HepG2 (cell line): Measurements from ENCODE around the gene RAC2. TPM values are rescaled to one million over a fixed set of nuclear protein-coding genes. Genes with fewer than 3 reads are reported as not detected.
A peak's percentile ranks its signal among the peaks of the same experiment; 100 is the strongest.

Experiments
- ADNP ChIP-seq: sonication (generic); formaldehyde crosslinking; IDR thresholded peaks from 2 replicates; pipeline ENCODE4 v1.4.0; 2020; ENCODE audit warnings: missing genetic modification reagents
- ATF2 ChIP-seq: sonication (generic); formaldehyde crosslinking; IDR thresholded peaks from 2 replicates; pipeline ENCODE4 v1.4.0; 2020; ENCODE audit warnings: missing genetic modification reagents
- HMG20A ChIP-seq: IDR thresholded peaks from 2 replicates; pipeline ENCODE4 v1.6.1; 2016; ENCODE audit warnings: borderline replicate concordance
- MXD4 ChIP-seq: IDR thresholded peaks from 2 replicates; pipeline ENCODE4 v1.6.1; 2016; ENCODE audit warnings: mild to moderate bottlenecking, missing biosample characterization, missing genetic modification reagents
- SP140L ChIP-seq: sonication (generic); formaldehyde crosslinking; IDR thresholded peaks from 2 replicates; pipeline ENCODE4 v1.4.0; 2020; ENCODE audit warnings: missing genetic modification reagents, borderline replicate concordance
- UBTF ChIP-seq: sonication (generic); formaldehyde crosslinking; IDR thresholded peaks from 2 replicates; pipeline ENCODE4 v1.4.0; 2020; ENCODE audit warnings: mild to moderate bottlenecking, missing genetic modification reagents
- ZNF124 ChIP-seq: sonication (generic); formaldehyde crosslinking; IDR thresholded peaks from 2 replicates; pipeline ENCODE4 v1.4.0; 2020; ENCODE audit warnings: missing genetic modification reagents
- ZSCAN9 ChIP-seq: IDR thresholded peaks from 2 replicates; pipeline ENCODE4 v1.6.1; 2016; ENCODE audit warnings: borderline replicate concordance
- polyA plus RNA-seq, 8 experiments: library from polyadenylated mRNA; depleted of rRNA in 3 of 8; stranded (reverse) in 7 of 8; unstranded in 1 of 8; fragments of >200 nt; fragmentation: Illumina TruSeq in 4 of 8; extraction: Trizol in 4 of 8; gene quantifications; 2 replicates each; pipeline versions ENCODE4 v1.2.1 to v1.2.3, GENCODE V29; 2011 to 2016; ENCODE audit warnings: low read depth in 4 of 8, missing spikeins in 1 of 8, mixed read lengths in 1 of 8; ENCODE audit not compliant: insufficient read depth in 1 of 8
- total RNA-seq, 5 experiments: library from RNA; depleted of rRNA; stranded (reverse); fragments of >200 nt; fragmentation: Illumina TruSeq; extraction: Trizol; gene quantifications; 2 replicates each; pipeline ENCODE4 v1.2.3, GENCODE V29; 2016; ENCODE audit warnings: low read depth in 1 of 5
- TF ChIP-seq, protein P1 (sequence below): sonication (generic); formaldehyde crosslinking; IDR thresholded peaks from 2 replicates; pipeline ENCODE4 v1.4.0; 2020; ENCODE audit warnings: missing genetic modification reagents
- TF ChIP-seq, protein P2 (sequence below): sonication (generic); formaldehyde crosslinking; IDR thresholded peaks from 2 replicates; pipeline ENCODE4 v1.8.1; 2022; ENCODE audit warnings: mild to moderate bottlenecking, missing genetic modification reagents
- TF ChIP-seq, protein P3 (sequence below): sonication (generic); formaldehyde crosslinking; IDR thresholded peaks from 2 replicates; pipeline ENCODE4 v1.8.1; 2023; ENCODE audit warnings: mild to moderate bottlenecking, inconsistent platforms, moderate library complexity, missing genetic modification reagents, borderline replicate concordance

The RAC2 gene
- total and polyA plus RNA-seq, 2 of the 13 experiments (the other 11 are each of a cell fraction or from before 2014, with no cell fraction given), result 0.73 TPM; not detected in 1

DNA sequence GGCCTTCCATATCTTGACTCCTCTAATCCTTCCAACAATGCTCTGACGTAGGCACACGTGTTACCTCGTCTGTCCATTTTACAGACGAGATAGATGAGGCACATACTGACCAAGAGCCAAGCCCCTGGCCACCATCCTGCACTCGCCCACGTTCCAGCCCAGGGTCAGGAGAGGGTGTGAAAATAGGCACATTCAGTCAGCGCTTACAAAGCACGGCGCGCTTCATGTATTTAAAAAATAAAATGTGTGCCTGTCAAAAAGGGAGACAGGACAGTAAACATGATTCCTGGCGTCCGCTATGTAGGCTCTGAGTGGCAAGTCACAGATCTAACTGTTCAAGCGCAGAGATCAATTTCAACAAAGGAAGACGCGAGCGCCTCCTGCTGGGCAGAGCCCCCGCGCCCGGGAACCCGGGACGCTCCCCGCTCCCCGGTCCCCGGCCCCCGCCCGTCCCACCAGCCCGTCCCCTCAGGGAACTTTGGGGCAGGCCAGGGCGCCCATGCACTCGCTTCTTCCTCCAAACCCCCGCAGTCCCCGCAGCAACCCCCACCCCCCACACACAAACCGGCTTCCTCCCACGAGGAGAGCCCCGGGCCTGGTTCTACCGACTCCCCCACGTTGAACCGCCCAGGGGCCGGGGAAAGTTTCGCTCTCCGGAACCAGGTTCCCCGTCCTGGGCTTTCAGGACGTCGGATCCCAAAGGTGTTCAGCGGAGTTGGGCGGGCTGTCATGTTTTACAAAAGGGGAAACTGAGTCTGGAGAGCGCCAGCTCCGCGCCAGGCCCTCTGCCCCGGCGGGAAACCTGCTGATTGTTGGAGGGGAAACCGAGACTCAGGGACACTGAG, 45.6 kb downstream of the RAC2 start (continued):
- TF ChIP-seq, protein P1, sequence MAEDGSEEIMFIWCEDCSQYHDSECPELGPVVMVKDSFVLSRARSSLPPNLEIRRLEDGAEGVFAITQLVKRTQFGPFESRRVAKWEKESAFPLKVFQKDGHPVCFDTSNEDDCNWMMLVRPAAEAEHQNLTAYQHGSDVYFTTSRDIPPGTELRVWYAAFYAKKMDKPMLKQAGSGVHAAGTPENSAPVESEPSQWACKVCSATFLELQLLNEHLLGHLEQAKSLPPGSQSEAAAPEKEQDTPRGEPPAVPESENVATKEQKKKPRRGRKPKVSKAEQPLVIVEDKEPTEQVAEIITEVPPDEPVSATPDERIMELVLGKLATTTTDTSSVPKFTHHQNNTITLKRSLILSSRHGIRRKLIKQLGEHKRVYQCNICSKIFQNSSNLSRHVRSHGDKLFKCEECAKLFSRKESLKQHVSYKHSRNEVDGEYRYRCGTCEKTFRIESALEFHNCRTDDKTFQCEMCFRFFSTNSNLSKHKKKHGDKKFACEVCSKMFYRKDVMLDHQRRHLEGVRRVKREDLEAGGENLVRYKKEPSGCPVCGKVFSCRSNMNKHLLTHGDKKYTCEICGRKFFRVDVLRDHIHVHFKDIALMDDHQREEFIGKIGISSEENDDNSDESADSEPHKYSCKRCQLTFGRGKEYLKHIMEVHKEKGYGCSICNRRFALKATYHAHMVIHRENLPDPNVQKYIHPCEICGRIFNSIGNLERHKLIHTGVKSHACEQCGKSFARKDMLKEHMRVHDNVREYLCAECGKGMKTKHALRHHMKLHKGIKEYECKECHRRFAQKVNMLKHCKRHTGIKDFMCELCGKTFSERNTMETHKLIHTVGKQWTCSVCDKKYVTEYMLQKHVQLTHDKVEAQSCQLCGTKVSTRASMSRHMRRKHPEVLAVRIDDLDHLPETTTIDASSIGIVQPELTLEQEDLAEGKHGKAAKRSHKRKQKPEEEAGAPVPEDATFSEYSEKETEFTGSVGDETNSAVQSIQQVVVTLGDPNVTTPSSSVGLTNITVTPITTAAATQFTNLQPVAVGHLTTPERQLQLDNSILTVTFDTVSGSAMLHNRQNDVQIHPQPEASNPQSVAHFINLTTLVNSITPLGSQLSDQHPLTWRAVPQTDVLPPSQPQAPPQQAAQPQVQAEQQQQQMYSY (CRISPR knock-in tag), result no peak
- 0 out of 2 replicates have a peak, but pooled peaks have one; percentile 11 for TF ChIP-seq ZSCAN9 (CRISPR knock-in tag)
- peak; percentile 24; the same call in 1 of the 2 replicates for TF ChIP-seq MXD4 (CRISPR knock-in tag)
- TF ChIP-seq HMG20A (CRISPR knock-in tag), result no peak
- 0 out of 2 replicates have a peak, but pooled peaks have one; percentile 31 for TF ChIP-seq ZNF124 (CRISPR knock-in tag)
- peak; percentile 96 for TF ChIP-seq ADNP
- TF ChIP-seq SP140L (CRISPR knock-in tag), result no peak
- TF ChIP-seq, protein P2, sequence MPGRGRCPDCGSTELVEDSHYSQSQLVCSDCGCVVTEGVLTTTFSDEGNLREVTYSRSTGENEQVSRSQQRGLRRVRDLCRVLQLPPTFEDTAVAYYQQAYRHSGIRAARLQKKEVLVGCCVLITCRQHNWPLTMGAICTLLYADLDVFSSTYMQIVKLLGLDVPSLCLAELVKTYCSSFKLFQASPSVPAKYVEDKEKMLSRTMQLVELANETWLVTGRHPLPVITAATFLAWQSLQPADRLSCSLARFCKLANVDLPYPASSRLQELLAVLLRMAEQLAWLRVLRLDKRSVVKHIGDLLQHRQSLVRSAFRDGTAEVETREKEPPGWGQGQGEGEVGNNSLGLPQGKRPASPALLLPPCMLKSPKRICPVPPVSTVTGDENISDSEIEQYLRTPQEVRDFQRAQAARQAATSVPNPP (CRISPR knock-in tag), result no peak
- no peak for TF ChIP-seq UBTF (CRISPR knock-in tag)
- TF ChIP-seq ATF2 (CRISPR knock-in tag), result peak; percentile 30; the same call in 1 of the 2 replicates
- TF ChIP-seq, protein P3, sequence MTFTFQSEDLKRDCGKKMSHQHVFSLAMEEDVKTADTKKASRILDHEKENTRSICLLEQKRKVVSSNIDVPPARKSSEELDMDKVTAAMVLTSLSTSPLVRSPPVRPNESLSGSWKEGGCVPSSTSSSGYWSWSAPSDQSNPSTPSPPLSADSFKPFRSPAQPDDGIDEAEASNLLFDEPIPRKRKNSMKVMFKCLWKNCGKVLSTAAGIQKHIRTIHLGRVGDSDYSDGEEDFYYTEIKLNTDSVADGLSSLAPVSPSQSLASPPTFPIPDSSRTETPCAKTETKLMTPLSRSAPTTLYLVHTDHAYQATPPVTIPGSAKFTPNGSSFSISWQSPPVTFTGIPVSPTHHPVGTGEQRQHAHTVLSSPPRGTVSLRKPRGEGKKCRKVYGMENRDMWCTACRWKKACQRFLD (CRISPR knock-in tag), result 0 out of 2 replicates have a peak, but pooled peaks have one; percentile 9
